LHCN-M2 (cell line): ENCODE measurements around the gene TRIM73. TPM values are rescaled to one million over a fixed set of nuclear protein-coding genes. Genes with fewer than 3 reads are reported as not detected.
"Not testable (repeated sequence)": the region's sequence is repeated elsewhere in the genome, so short reads cannot be mapped to it uniquely, and the experiment has no call there.

ENCODE experiments used
- DNase-seq: peaks from one replicate; pipeline ENCODE4 v3.0.0-alpha.2; 2012; ENCODE audit warnings: low read depth
- total RNA-seq: library from RNA; depleted of rRNA; stranded (reverse); fragments of >200 nt; gene quantifications from 2 replicates; pipeline ENCODE4 v1.2.3, GENCODE V29; 2014; rRNA removed

TRIM73 gene
- total RNA-seq, 1 experiment from 2014 or later = 0.29 TPM

- not testable (repeated sequence) for DNase-seq
Measured at GRCh38 chr7:75415428-75415817, 20.0 kb downstream of the TRIM73 start.

- not testable (repeated sequence) for DNase-seq
Measured at GRCh38 chr7:75415829-75416373, 20.5 kb downstream of the TRIM73 start.

- DNase-seq = not testable (repeated sequence)
Measured at GRCh38 chr7:75416787-75417186, 21.4 kb downstream of the TRIM73 start.

DNA sequence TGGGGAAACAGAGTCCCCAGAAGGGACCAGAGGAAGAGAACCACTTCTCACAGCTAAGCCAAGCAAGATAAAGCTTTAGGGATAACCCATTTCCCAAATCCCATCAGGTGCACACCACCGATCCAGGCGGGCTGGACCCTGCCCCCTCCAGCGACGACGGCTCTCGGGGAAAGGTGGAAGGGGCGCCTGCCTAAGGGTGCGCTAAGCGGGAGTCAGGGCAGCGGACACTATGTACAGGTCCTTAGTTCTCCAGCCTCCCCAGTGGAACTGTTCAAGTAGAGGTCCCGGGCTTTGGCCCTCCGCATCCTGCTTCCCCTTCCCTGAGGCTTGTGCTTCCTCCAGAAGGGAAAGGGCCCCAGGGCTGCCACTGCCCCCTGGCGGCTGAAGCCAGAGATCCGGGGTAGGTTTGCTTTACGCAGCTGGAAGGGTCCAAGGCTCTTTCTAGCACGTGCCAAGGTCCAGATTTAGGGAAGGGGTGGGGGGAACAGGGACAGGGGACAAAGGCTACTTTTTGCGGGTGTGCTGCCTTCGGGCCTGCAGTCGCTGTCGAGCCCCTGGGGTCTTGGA, 22.9 kb downstream of the TRIM73 start:
- DNase-seq = not testable (repeated sequence)

- DNase-seq = not testable (repeated sequence)
Measured at GRCh38 chr7:75419210-75419609, 23.8 kb downstream of the TRIM73 start.

- not testable (repeated sequence) for DNase-seq
Measured at GRCh38 chr7:75419693-75420092, 24.3 kb downstream of the TRIM73 start.

DNA sequence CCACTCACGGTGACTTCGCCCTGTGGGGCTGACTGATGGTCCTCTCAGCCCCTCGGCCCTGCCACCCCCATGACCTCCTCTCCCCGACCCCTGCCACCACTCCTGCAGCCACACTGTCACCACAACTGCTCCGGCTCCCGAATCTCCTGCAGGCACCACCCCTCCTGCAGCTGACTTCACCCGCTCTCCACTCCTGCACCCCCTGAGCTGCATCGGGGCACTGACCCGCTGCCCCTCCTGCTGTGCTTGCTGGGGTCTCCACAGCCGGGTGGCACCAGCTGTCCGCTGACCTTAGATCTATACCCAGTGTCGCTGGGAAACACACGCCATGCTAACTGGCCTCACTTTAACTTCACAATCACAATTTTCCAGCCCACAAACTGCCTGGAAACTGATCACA, 24.7 kb downstream of the TRIM73 start:
- DNase-seq = not testable (repeated sequence)

GRCh38 chr7:75421798-75422710, 26.6 kb downstream of the TRIM73 start:
- not testable (repeated sequence) for DNase-seq

GRCh38 chr7:75423481-75423880, 28.1 kb downstream of the TRIM73 start:
- DNase-seq = not testable (repeated sequence)

DNA sequence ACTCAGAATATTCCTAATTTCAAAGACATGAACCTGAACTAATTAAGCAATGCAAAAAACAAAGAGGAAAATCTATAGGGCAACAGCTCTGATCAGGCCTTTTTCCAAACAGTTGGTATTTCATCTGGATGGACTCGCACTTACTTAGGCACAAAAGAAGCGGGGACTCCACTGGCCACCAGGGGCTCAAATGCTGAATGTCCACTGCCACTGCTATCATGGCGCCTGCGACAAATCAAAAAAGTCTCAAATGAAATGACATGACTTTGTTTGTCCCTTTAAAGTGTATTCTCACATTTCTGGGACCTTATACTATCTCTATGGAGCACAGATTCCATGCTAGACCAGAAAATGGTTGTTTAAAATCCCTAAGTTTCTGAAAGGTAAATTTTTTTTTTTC, 43.6 kb downstream of the TRIM73 start:
- not testable (repeated sequence) for DNase-seq

DNA sequence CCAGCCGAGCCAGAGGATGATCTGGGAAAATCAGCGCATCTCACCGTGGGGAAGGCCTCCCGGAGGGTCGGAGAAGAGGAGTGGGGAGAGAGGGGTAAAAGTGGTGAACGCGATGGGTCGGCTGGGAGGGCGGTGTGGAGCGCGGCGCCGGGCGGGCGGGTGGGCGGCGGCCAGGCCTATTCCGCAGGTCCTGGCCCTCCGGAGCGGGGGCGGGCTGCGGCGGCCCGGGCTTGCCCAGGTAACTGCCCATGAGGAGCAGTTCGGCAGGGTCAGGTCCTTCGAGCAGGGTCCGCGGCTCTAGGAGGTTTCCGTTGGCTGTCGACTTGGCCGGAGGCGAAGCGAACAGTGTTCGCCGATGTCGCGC, 46.7 kb downstream of the TRIM73 start:
- not testable (repeated sequence) for DNase-seq

DNA sequence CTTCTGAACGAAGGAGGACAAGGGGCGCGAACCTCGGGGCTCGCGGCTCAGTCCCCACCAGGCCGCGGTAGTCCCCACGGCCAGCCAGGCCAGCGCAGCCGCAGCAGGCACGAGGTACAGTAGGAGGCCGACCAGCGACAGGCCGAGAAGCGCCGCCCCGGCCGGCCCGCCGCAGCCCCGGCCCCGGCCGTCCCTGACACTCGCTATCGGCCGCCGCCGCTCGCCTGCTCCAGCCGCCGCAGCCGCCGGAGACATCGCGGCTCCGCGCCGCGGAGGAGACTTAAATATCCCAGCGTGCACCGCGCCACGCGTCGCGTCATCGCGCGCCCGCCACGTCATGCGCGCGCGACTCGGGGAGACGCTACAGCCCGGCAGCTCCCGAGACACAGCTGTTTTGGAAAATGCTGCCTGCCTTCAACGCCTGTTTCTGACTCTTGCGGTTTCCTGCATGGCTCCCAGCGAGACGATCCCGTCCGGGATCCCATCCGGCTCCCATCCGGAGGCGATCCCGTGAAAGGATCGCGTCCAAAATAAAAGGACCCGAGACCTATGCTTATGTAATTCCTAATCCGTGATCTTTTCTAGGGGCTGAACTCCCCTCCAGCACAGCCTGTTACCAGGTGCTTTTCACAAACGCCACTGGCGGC, 47.2 kb downstream of the TRIM73 start:
- peak; percentile 65 for DNase-seq

GRCh38 chr7:75449946-75450345, 54.5 kb downstream of the TRIM73 start:
- DNase-seq = not testable (repeated sequence)

- DNase-seq = not testable (repeated sequence)
Measured at GRCh38 chr7:75452494-75452955, 57.1 kb downstream of the TRIM73 start.

Other genes with a start within 250 kb of the TRIM73 start
- gene POM121C, start 90.7 kb downstream of the TRIM73 start, total RNA-seq = 12.2 and 16.6 TPM in 2 replicates
- gene SPDYE5, start 96.7 kb downstream of the TRIM73 start, total RNA-seq = not detected in 2 replicates